Choroid plexus epithelial cell (primary cell): ENCODE data around the gene RAB40C.

Experiments used
- DNase-seq: peaks from one replicate; pipeline ENCODE4 v3.0.0-alpha.2; 2010; ENCODE audit warnings: low read depth
- H3K4me3 ChIP-seq: 2 replicates; pipeline ENCODE4 v1.5.1; 2011; ENCODE audit warnings: low read depth, mild to moderate bottlenecking, control low read depth, low read length, moderate library complexity
- TF ChIP-seq, protein P1 (sequence below): conservative IDR thresholded peaks from 2 replicates; pipeline ENCODE4 v1.5.1; 2011; ENCODE audit warnings: low read depth, mild to moderate bottlenecking, control low read depth, inconsistent platforms, low read length, moderate library complexity

RAB40C gene

DNA sequence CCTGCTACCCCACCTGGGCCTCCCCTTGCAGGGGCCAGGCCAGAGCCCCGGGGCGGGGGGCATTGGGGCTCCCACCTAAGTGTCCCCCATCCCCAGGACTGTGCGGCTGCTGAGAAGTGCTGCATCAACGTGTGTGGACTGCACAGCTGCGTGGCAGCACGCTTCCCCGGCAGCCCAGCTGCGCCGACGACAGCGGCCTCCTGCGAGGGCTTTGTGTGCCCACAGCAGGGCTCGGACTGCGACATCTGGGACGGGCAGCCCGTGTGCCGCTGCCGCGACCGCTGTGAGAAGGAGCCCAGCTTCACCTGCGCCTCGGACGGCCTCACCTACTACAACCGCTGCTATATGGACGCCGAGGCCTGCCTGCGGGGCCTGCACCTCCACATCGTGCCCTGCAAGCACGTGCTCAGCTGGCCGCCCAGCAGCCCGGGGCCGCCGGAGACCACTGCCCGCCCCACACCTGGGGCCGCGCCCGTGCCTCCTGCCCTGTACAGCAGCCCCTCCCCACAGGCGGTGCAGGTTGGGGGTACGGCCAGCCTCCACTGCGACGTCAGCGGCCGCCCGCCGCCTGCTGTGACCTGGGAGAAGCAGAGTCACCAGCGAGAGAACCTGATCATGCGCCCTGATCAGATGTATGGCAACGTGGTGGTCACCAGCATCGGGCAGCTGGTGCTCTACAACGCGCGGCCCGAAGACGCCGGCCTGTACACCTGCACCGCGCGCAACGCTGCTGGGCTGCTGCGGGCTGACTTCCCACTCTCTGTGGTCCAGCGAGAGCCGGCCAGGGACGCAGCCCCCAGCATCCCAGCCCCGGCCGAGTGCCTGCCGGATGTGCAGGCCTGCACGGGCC is 42.8 kb downstream of the RAB40C start:
- TF ChIP-seq, protein P1, sequence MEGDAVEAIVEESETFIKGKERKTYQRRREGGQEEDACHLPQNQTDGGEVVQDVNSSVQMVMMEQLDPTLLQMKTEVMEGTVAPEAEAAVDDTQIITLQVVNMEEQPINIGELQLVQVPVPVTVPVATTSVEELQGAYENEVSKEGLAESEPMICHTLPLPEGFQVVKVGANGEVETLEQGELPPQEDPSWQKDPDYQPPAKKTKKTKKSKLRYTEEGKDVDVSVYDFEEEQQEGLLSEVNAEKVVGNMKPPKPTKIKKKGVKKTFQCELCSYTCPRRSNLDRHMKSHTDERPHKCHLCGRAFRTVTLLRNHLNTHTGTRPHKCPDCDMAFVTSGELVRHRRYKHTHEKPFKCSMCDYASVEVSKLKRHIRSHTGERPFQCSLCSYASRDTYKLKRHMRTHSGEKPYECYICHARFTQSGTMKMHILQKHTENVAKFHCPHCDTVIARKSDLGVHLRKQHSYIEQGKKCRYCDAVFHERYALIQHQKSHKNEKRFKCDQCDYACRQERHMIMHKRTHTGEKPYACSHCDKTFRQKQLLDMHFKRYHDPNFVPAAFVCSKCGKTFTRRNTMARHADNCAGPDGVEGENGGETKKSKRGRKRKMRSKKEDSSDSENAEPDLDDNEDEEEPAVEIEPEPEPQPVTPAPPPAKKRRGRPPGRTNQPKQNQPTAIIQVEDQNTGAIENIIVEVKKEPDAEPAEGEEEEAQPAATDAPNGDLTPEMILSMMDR: no peak
- no peak for DNase-seq
- H3K4me3 ChIP-seq: no peak overlapping the region

DNA sequence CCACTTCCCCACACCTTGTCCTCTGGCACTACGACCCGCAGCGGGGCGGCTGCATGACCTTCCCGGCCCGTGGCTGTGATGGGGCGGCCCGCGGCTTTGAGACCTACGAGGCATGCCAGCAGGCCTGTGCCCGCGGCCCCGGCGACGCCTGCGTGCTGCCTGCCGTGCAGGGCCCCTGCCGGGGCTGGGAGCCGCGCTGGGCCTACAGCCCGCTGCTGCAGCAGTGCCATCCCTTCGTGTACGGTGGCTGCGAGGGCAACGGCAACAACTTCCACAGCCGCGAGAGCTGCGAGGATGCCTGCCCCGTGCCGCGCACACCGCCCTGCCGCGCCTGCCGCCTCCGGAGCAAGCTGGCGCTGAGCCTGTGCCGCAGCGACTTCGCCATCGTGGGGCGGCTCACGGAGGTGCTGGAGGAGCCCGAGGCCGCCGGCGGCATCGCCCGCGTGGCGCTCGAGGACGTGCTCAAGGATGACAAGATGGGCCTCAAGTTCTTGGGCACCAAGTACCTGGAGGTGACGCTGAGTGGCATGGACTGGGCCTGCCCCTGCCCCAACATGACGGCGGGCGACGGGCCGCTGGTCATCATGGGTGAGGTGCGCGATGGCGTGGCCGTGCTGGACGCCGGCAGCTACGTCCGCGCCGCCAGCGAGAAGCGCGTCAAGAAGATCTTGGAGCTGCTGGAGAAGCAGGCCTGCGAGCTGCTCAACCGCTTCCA is 43.6 kb downstream of the RAB40C start:
- TF ChIP-seq, protein P1: no peak
- no peak for DNase-seq

DNA sequence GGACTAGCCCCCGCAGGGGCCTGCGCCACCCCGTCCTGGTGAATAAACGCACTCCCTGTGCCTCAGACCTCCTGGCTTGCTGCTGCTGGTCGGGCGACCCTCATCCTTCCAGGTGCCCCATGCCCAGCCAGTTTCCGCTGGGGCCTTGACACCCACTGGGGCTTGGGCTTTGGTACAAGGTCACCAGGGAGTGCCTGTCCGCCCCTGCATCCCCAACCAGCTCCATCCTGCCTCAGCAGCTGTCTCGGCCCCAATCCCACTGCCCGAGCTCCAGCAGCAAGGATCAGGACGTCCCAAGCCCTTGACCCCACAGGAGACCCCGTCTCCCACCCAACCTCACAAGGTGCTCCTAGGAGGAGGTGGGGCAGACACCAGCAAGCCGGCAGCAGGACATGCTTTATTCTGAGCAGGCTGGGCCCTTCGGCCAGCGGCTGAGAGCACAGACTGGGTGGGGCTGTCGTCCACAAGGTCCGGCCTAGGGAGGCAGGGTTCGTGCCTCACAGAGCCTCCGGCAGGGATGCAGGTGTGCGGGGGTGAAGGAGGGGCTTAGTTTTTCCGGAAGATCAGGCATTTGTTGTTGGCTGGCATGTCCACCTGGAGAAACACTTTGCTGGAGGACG is 44.3 kb downstream of the RAB40C start:
- no peak overlapping the region for H3K4me3 ChIP-seq
- TF ChIP-seq, protein P1: no peak
- no peak for DNase-seq

More for the DNA sequence above, 43.6 kb downstream of the RAB40C start:
- H3K4me3 ChIP-seq: no peak overlapping the region

DNA sequence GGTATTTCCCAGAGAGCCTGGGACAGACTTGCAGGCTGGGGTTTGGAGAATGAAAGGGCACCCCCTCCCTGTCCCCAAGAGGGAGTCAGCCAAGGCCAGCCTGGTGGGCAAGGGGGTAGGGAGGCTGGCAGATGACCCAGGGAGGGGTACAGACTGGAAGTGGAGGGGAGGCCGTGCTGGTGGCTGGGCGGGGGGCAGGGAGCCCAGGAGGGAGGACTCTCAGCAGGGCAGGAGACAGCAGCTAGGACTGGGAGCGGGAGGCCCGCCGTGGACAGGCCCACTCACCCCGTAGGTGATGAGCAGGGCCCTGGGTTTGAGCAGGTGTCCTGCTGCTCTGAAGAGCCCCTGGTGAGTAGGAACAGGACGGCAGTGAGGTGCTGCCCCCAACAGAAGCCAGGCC is 45.1 kb downstream of the RAB40C start:
- TF ChIP-seq, protein P1: no peak
- DNase-seq: no peak
- H3K4me3 ChIP-seq: no peak overlapping the region

DNA sequence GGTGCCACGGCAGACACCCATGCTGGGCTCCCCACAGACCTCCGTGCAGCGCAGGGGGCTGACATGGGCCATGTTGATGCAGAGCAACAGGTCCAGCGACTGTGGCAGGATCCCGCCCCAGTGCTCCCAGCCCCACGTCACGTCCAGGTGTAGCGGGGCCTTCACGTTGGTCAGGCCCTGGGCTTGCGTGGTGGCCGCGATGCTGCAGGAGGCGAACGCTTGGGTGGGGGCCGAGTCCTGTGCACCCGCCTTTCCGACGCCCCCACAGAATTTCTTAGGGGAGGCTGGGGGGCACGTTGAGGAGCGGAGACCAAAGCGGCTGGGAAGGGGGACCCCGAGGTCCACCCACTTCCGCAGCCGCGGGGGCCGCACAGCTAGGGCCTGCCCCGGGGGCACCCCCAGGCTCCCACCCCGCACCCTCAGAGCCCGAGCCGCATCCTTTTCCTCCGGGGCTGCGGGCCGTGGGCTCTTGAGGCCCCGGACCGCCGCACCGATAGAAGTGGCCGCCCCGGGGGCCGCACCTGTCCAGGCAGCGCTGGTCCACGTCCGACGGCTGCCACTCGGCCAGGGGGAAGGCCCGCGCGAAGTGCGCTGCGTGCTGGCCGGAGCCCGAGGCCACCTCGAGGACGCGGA is 45.8 kb downstream of the RAB40C start:
- TF ChIP-seq, protein P1: no peak
- H3K4me3 ChIP-seq: peak overlapping the region; percentile 87
- no peak for DNase-seq

DNA sequence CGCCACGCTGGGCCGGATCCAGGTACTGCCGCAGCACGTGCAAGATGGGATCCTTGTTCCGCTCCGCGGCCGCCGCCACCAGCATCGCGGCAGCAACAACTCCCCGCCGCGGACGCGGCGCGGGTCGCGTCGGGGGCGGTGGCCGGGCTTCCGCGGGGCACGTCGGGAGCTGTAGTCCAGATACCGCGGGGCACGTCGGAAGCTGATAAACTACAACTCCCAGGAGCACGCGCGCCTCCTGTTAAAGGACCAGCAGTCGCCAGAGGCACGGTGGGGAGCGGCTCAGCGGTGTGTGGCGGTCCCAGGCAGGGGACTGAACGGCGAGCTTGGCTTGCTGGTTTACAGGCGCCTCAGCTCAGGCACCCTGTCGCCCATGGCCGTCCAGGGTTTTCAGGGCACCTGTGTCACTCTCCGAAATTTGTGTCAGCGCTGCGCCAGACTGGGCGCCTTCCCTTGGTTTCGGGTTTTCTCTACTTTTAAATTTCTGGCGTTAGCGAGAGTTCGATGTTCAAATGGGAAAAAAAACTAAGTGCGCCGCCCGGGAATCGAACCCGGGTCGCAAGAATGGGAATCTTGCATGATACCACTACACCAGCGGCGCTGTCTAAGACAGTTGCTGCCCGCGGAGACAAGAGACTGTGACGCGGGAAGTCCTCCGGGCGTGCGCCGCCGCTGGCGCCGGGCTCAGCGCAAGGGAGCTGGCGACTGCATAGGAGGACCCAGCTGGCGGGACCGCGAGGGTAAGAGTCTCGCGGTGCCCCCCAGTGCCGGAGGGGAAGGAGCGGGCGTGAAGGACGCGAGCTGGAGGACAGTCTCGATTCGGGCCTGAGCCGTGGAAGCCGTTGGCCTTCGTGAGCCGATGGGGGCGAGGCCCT is 46.6 kb downstream of the RAB40C start, which contains the start of gene METTL26:
TSS of gene METTL26 (minus strand) at position 100 of the 875 bp plus-strand sequence. CDS start at position 85, 15 bp downstream.
- TF ChIP-seq, protein P1: no peak
- peak; percentile 95 for DNase-seq
- peak within 1 kb of the TSS; percentile 87 for H3K4me3 ChIP-seq
